HG03432 (cell line): Measurements from ENCODE around the gene RBM34.
"Not testable (repeated sequence)": the region's sequence is repeated elsewhere in the genome, so short reads cannot be mapped to it uniquely, and the experiment has no call there.

Experiments used
- ATAC-seq: cut with Tn5 transposase; IDR thresholded peaks from one replicate; pipeline ENCODE4 v1.9.1; 2021; ENCODE audit warnings: mild to moderate bottlenecking, moderate library complexity; ENCODE audit not compliant: unreplicated experiment

RBM34 gene

GRCh38 chr1:235093013-235093695 is 67.9 kb downstream of the RBM34 start:
- ATAC-seq, result peak; percentile 8

- ATAC-seq, result not testable (repeated sequence)
Measured at GRCh38 chr1:235092415-235092814, 68.6 kb downstream of the RBM34 start.

GRCh38 chr1:235092045-235092406 is 69.0 kb downstream of the RBM34 start:
- ATAC-seq, result not testable (repeated sequence)

- ATAC-seq, result not testable (repeated sequence)
Measured at GRCh38 chr1:235091319-235092044, 69.6 kb downstream of the RBM34 start.

- ATAC-seq, result no peak
Measured at GRCh38 chr1:235090406-235091069, 70.5 kb downstream of the RBM34 start.

GRCh38 chr1:235088907-235089306 is 72.1 kb downstream of the RBM34 start:
- ATAC-seq, result no peak

GRCh38 chr1:235088430-235088829 is 72.6 kb downstream of the RBM34 start:
- no peak for ATAC-seq

GRCh38 chr1:235087906-235088305 is 73.1 kb downstream of the RBM34 start:
- ATAC-seq, result no peak

GRCh38 chr1:235085411-235086117 is 75.5 kb downstream of the RBM34 start:
- not testable (repeated sequence) for ATAC-seq
